CD4-positive, alpha-beta T cell (primary cell): ENCODE results near the gene MAP3K21. TPM values are rescaled to one million over a fixed set of nuclear protein-coding genes. Genes with fewer than 3 reads are reported as not detected.

Source experiments
- ATAC-seq: fragments of 200-7000 bp; cut with Tn5 transposase; one replicate; pipeline ENCODE4 v1.10.0; 2022; ENCODE audit warnings: mild to moderate bottlenecking; ENCODE audit not compliant: poor library complexity
- CTCF ChIA-PET: fragments of 350-600 bp; sonication (Branson Sonifier 250); formaldehyde crosslinking; loops from one replicate; lab custom pipeline; 2021; ENCODE audit warnings: antibody characterized with exemption, inconsistent platforms; lab: Charles Lee
- POLR2A ChIA-PET: fragments of 350-600 bp; sonication (Branson Sonifier 250); formaldehyde crosslinking; loops from one replicate; lab custom pipeline; 2021; ENCODE audit warnings: antibody characterized with exemption, inconsistent platforms; lab: Charles Lee
- DNase-seq, 14 experiments: peaks; one replicate each; pipeline ENCODE4 v3.0.0-alpha.2; 2013 to 2020; ENCODE audit warnings: mixed read lengths in 2 of 14
- H3K27ac ChIP-seq, 2 donors: one replicate each; pipeline versions ENCODE4 v1.5.1 to v1.7.0; 2013; ENCODE audit warnings: low read length in 2 of 2, low read depth in 1 of 2, mild to moderate bottlenecking in 1 of 2
- H3K27me3 ChIP-seq, 2 experiments: 1 replicate in 1 of 2; 2 replicates in 1 of 2; pipeline versions ENCODE4 v1.6.1 to v1.7.0; 2013; ENCODE audit warnings: low read length in 2 of 2, control low read depth in 1 of 2, mild to moderate bottlenecking in 1 of 2, moderate library complexity in 1 of 2; ENCODE audit not compliant: insufficient read depth in 2 of 2, control insufficient read depth in 1 of 2
- H3K36me3 ChIP-seq: one replicate; pipeline ENCODE4 v1.6.1; 2013; ENCODE audit warnings: low read length, control low read depth; ENCODE audit not compliant: insufficient read depth
- H3K4me1 ChIP-seq: one replicate; pipeline ENCODE4 v1.6.1; 2013; ENCODE audit warnings: low read length, control low read depth; ENCODE audit not compliant: insufficient read depth
- H3K4me3 ChIP-seq: one replicate; pipeline ENCODE4 v1.5.1; 2013; ENCODE audit warnings: mild to moderate bottlenecking, low read length, moderate library complexity
- H3K9me3 ChIP-seq, 2 experiments: 1 replicate in 1 of 2; 2 replicates in 1 of 2; pipeline versions ENCODE4 v1.6.1 to v1.7.0; 2013; ENCODE audit warnings: low read length in 2 of 2, mild to moderate bottlenecking in 2 of 2, control low read depth in 1 of 2, moderate library complexity in 1 of 2; ENCODE audit not compliant: control insufficient read depth in 1 of 2, insufficient read depth in 1 of 2
- H3K27ac Mint-ChIP-seq: one replicate; pipeline ENCODE4 v1.8.0; 2020; ENCODE audit warnings: mixed read lengths
- H3K27me3 Mint-ChIP-seq: one replicate; pipeline ENCODE4 v1.8.0; 2021; ENCODE audit warnings: mixed read lengths
- H3K36me3 Mint-ChIP-seq: one replicate; pipeline ENCODE4 v1.8.0; 2021; ENCODE audit warnings: low read depth, mixed read lengths
- H3K4me1 Mint-ChIP-seq: one replicate; pipeline ENCODE4 v1.8.0; 2021; ENCODE audit warnings: low read depth, mixed read lengths
- H3K4me3 Mint-ChIP-seq: one replicate; pipeline ENCODE4 v1.8.0; 2020; ENCODE audit warnings: mild to moderate bottlenecking, mixed read lengths
- H3K9me3 Mint-ChIP-seq: one replicate; pipeline ENCODE4 v1.8.0; 2020; ENCODE audit warnings: mixed read lengths
- intact Hi-C, 2 experiments: fragments of 100-400 bp; cut with DNase I in 1 of 2; cut with micrococcal nuclease in 1 of 2; formaldehyde crosslinking; loops; one replicate each; pipeline versions ENCODE4 v1.15.1 to v1.9.0; 2023 to 2025; cut with DNase I, micrococcal nuclease
- total RNA-seq, 174 experiments: library from RNA in 2 of 174; stranded (reverse) in 2 of 174; gene quantifications; one replicate each; pipeline ENCODE4 v1.2.3 and lab custom pipeline; 2021 to 2026
- TF ChIP-seq, protein P1 (sequence below): fragments of 200-600 bp; IDR thresholded peaks from one replicate; pipeline ENCODE4 v1.8.0; 2022; ENCODE audit warnings: antibody characterized with exemption, mild to moderate bottlenecking

MAP3K21 gene
- total RNA-seq, 2 experiments from 2014 or later, result 0.95 to 0.99 TPM

DNA sequence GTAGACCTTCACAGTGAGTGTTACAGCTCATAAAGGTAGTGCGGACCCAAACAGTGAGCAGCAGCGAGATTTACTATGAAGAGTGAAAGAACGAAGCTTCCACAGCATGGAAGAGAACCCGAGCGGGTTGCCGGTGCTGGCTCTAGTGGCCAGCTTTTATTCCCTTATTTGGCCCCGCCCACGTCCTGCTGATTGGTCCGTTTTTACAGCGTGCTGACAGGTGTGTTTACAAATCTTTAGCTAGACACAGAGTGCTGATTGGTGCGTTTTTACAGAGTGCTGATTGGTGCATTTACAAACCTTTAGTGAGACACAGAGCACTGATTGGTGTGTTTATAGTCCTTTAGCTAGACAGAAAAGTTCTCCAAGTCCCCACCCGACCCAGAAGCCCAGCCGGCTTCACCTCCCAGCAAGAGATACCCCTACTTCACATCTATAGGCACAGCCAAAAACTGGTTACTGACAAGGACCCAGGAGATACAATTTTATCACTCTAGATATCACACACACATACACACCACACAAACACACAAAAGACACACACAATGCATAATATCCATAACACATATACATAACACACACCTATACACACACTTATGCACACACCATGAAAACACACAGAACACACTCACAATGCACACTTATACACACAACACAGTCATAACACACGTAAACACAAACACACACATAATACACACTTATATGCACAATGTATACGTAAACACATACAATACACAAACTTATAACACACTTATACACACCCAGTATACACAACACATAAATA lies 68.5 kb downstream of the MAP3K21 start:
- H3K27ac ChIP-seq, result no peak overlapping the region
- ATAC-seq (no peak), DNase-seq (no peak)
- Mint-ChIP-seq H3K4me1 (no peaks in the 10 kb centered on the region), H3K4me3 (no peak overlapping the region), H3K36me3 (no peaks in the 10 kb centered on the region), H3K27me3 (peaks cover 53% of the 10 kb centered on the region), H3K27ac (no peak overlapping the region), H3K9me3 (no peaks in the 10 kb centered on the region)
- H3K36me3 ChIP-seq, result no peaks in the 10 kb centered on the region
- peaks cover 3 to 11% of the 10 kb centered on the region in 2 experiments for H3K27me3 ChIP-seq
- H3K9me3 ChIP-seq, result no peaks in the 10 kb centered on the region
- H3K4me1 ChIP-seq, result no peaks in the 10 kb centered on the region
- no peak overlapping the region for H3K4me3 ChIP-seq
- intact Hi-C loops, result loop anchor here (1.0 to 5.0 kb wide), 2 partner anchors 670 to 671 kb away; no protein-coding TSS in a partner anchor
- CTCF ChIA-PET, result no interaction called here
- POLR2A ChIA-PET, result no interaction called here
- TF ChIP-seq, protein P1, sequence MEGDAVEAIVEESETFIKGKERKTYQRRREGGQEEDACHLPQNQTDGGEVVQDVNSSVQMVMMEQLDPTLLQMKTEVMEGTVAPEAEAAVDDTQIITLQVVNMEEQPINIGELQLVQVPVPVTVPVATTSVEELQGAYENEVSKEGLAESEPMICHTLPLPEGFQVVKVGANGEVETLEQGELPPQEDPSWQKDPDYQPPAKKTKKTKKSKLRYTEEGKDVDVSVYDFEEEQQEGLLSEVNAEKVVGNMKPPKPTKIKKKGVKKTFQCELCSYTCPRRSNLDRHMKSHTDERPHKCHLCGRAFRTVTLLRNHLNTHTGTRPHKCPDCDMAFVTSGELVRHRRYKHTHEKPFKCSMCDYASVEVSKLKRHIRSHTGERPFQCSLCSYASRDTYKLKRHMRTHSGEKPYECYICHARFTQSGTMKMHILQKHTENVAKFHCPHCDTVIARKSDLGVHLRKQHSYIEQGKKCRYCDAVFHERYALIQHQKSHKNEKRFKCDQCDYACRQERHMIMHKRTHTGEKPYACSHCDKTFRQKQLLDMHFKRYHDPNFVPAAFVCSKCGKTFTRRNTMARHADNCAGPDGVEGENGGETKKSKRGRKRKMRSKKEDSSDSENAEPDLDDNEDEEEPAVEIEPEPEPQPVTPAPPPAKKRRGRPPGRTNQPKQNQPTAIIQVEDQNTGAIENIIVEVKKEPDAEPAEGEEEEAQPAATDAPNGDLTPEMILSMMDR, result no peak

DNA sequence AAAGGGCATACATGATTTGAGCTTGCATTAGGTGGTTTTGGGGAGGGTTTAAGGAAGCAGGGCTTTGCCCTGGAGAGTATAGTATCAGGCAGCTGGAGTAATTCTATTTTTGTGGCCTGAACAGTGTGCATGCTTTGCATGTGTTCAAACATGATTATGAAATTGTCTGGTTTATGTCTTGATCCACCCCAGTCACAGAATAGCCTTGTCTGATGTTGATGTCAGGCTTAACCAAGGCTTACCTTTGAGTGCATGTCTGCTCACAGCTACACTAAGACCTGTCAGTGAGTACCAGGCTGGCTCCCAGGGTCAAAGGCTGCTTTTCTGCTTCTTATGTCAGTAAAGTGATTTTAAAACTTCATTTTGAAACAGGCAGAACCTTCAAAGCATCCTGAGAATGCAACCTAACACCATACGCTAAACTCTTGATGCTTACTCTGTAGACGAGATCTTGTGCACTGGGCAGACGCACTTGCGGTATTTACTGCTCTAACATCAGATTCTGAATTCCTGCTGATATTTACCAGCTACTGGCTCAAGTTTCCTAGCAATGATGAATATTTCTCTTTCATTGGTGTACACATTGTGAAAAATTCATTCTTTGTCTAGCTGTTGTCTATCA lies 78.9 kb downstream of the MAP3K21 start:
- H3K36me3 ChIP-seq, result no peaks in the 10 kb centered on the region
- H3K9me3 Mint-ChIP-seq, result peaks cover 2% of the 10 kb centered on the region
- no peak overlapping the region for H3K4me3 Mint-ChIP-seq
- peaks cover 30% of the 10 kb centered on the region for H3K27me3 Mint-ChIP-seq
- no peaks in the 10 kb centered on the region for H3K4me1 Mint-ChIP-seq
- TF ChIP-seq, protein P1, result no peak
- H3K27me3 ChIP-seq, result peaks cover 0 to 17% of the 10 kb centered on the region in 2 experiments
- H3K9me3 ChIP-seq, result no peaks in the 10 kb centered on the region
- DNase-seq (no peak), ATAC-seq (no peak)
- no peaks in the 10 kb centered on the region for H3K36me3 Mint-ChIP-seq
- intact Hi-C loops, result no loop called here
- H3K4me1 ChIP-seq, result no peaks in the 10 kb centered on the region
- ChIA-PET POLR2A (no interaction called here), CTCF (no interaction called here)
- no peak overlapping the region for H3K27ac Mint-ChIP-seq
- H3K4me3 ChIP-seq, result no peak overlapping the region
- no peak overlapping the region for H3K27ac ChIP-seq

DNA sequence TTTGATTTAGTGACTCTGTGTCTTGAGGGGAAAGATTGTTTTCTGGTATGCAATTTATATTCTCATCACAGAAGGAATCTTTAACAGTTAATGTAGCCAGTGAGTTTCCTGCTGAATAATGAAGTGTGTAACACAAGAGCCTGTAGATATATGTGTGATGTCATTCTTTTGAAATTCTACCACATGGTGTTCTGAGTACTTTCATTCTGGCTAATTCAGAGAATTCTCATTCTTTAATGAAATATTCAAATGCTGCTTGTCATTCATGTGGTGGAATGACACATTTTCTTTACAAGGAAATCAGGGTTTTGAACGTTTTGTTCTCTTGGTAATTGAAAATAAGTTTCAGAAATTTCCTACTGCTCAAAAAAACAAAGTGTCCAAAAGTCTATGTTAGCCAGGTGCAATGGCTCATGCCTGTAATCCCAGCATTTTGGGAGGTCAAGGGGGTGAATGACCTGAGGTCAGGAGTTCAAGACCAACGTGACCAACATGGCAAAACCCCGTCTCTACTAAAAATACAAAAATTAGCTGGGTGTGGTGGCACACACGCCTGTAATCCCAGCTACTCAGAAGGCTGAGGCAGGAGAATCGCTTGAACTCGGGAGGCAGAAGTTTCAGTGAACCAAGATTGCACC lies 79.6 kb downstream of the MAP3K21 start:
- H3K4me3 ChIP-seq, result no peak overlapping the region
- H3K27ac Mint-ChIP-seq, result no peak overlapping the region
- no peaks in the 10 kb centered on the region for H3K36me3 Mint-ChIP-seq
- POLR2A ChIA-PET, result no interaction called here
- no peaks in the 10 kb centered on the region for H3K4me1 Mint-ChIP-seq
- no peaks in the 10 kb centered on the region for H3K36me3 ChIP-seq
- ATAC-seq (no peak), DNase-seq (no peak)
- H3K27me3 Mint-ChIP-seq, result peaks cover 26% of the 10 kb centered on the region
- no peak overlapping the region for H3K4me3 Mint-ChIP-seq
- TF ChIP-seq, protein P1, result no peak
- no peaks in the 10 kb centered on the region for H3K9me3 ChIP-seq
- H3K4me1 ChIP-seq, result no peaks in the 10 kb centered on the region
- peaks cover 2% of the 10 kb centered on the region for H3K9me3 Mint-ChIP-seq
- H3K27ac ChIP-seq, result no peak overlapping the region
- peaks cover 0 to 19% of the 10 kb centered on the region in 2 experiments for H3K27me3 ChIP-seq
- intact Hi-C loops, result no loop called here
- CTCF ChIA-PET, result no interaction called here
